RWPE2 (cell line): ENCODE results near the gene LRRTM1.

Experiments
- ATAC-seq: fragments of 200-7000 bp; cut with Tn5 transposase; 3 replicates; pipeline ENCODE4 v1.9.1; 2021; ENCODE audit warnings: low read depth
- DNase-seq: peaks from one replicate; pipeline ENCODE4 v3.0.0-alpha.2; 2020; ENCODE audit warnings: low spot score
- H3K27ac ChIP-seq: fragments of 450-650 bp; 2 replicates; pipeline ENCODE4 v1.5.1; 2017; ENCODE audit warnings: mild to moderate bottlenecking; ENCODE audit not compliant: poor library complexity, severe bottlenecking
- H3K27me3 ChIP-seq: fragments of 250-450 bp; sonication (Bioruptor Pico); 2 replicates; pipeline ENCODE4 v1.5.1; 2021; ENCODE audit warnings: mild to moderate bottlenecking, moderate library complexity; ENCODE audit not compliant: insufficient read depth, poor library complexity, severe bottlenecking
- H3K36me3 ChIP-seq: fragments of 250-450 bp; sonication (Bioruptor Pico); 2 replicates; pipeline ENCODE4 v1.5.1; 2020; ENCODE audit warnings: low read depth, mild to moderate bottlenecking, moderate library complexity
- H3K4me1 ChIP-seq: fragments of 250-450 bp; sonication (Bioruptor Pico); 2 replicates; pipeline ENCODE4 v1.5.1; 2021; ENCODE audit warnings: mild to moderate bottlenecking, moderate library complexity; ENCODE audit not compliant: insufficient read depth, poor library complexity, severe bottlenecking
- H3K4me3 ChIP-seq: fragments of 250-450 bp; sonication (Bioruptor Pico); 2 replicates; pipeline ENCODE4 v1.5.1; 2021; ENCODE audit warnings: mild to moderate bottlenecking, moderate library complexity; ENCODE audit not compliant: severe bottlenecking
- H3K9me3 ChIP-seq: fragments of 250-450 bp; sonication (Bioruptor Pico); 2 replicates; pipeline ENCODE4 v1.5.1; 2021; ENCODE audit warnings: mild to moderate bottlenecking, moderate library complexity; ENCODE audit not compliant: severe bottlenecking
- CTCF ChIP-seq: fragments of 450-650 bp; IDR thresholded peaks from one replicate; pipeline ENCODE4 v1.5.1; 2017; ENCODE audit warnings: mild to moderate bottlenecking, moderate library complexity; ENCODE audit not compliant: poor library complexity, severe bottlenecking

The LRRTM1 gene

GRCh38 chr2:80300346-80300745 lies 4.2 kb downstream of the LRRTM1 start:
- DNase-seq (no peak), ATAC-seq (no peak)
- Histone ChIP-seq H3K4me3 (no peak overlapping the region), H3K4me1 (no peaks in the 10 kb centered on the region), H3K27me3 (peaks cover 56% of the 10 kb centered on the region), H3K9me3 (no peaks in the 10 kb centered on the region), H3K27ac (no peak overlapping the region), H3K36me3 (no peaks in the 10 kb centered on the region)
- no peak for TF ChIP-seq CTCF

GRCh38 chr2:80299661-80300060 lies 4.9 kb downstream of the LRRTM1 start:
- no peak overlapping the region for H3K4me3 ChIP-seq
- DNase-seq (no peak), ATAC-seq (no peak)
- H3K27ac ChIP-seq = no peak overlapping the region
- no peaks in the 10 kb centered on the region for H3K9me3 ChIP-seq
- H3K4me1 ChIP-seq = no peaks in the 10 kb centered on the region
- H3K36me3 ChIP-seq = no peaks in the 10 kb centered on the region
- H3K27me3 ChIP-seq = peaks cover 49% of the 10 kb centered on the region
- TF ChIP-seq CTCF = no peak

GRCh38 chr2:80298954-80299353 lies 5.6 kb downstream of the LRRTM1 start:
- H3K4me1 ChIP-seq = no peaks in the 10 kb centered on the region
- H3K9me3 ChIP-seq = no peaks in the 10 kb centered on the region
- ATAC-seq = no peak
- TF ChIP-seq CTCF = no peak
- no peak for DNase-seq
- no peak overlapping the region for H3K4me3 ChIP-seq
- H3K36me3 ChIP-seq = no peaks in the 10 kb centered on the region
- peaks cover 44% of the 10 kb centered on the region for H3K27me3 ChIP-seq
- H3K27ac ChIP-seq = no peak overlapping the region

- Histone ChIP-seq H3K36me3 (no peaks in the 10 kb centered on the region), H3K27ac (no peak overlapping the region), H3K4me3 (no peak overlapping the region), H3K9me3 (no peaks in the 10 kb centered on the region), H3K27me3 (peaks cover 3% of the 10 kb centered on the region), H3K4me1 (no peaks in the 10 kb centered on the region)
- no peak for TF ChIP-seq CTCF
- DNase-seq (no peak), ATAC-seq (no peak)
Observed at GRCh38 chr2:80293039-80293438, 11.5 kb downstream of the LRRTM1 start.

- no peak overlapping the region for H3K27ac ChIP-seq
- H3K4me3 ChIP-seq = no peak overlapping the region
- peaks cover 3% of the 10 kb centered on the region for H3K27me3 ChIP-seq
- DNase-seq (no peak), ATAC-seq (0 out of 3 replicates have a peak, but pooled peaks have one; percentile 33)
- H3K36me3 ChIP-seq = no peaks in the 10 kb centered on the region
- no peaks in the 10 kb centered on the region for H3K9me3 ChIP-seq
- H3K4me1 ChIP-seq = no peaks in the 10 kb centered on the region
- no peak for TF ChIP-seq CTCF
Observed at GRCh38 chr2:80292474-80292873, 12.1 kb downstream of the LRRTM1 start.
